Pancreas (tissue), 10 donors: ENCODE measurements around the gene MEGF11. TPM values are rescaled to one million over a fixed set of nuclear protein-coding genes. Genes with fewer than 3 reads are reported as not detected.

Experiments used
- ATAC-seq, 4 donors: fragments of 200-7000 bp; cut with Tn5 transposase; one replicate each; pipeline versions ENCODE4 v1.8.0 to v1.9.1; 2020; ENCODE audit warnings: mild to moderate bottlenecking in 4 of 4, moderate library complexity in 4 of 4
- DNase-seq, 6 donors: peaks; one replicate each; pipeline ENCODE4 v3.0.0-alpha.2; 2020
- FAIRE-seq: peaks from 2 replicates; lab custom pipeline; 2012; peaks lifted over from hg19 to GRCh38; lab: Jason Lieb, UNC
- H3K27ac ChIP-seq, 4 donors: fragments of 200-600 bp; sonication (generic); 1 replicate in 3 of 4; 2 replicates in 1 of 4; pipeline versions ENCODE4 v1.5.0 to v1.8.0; 2020
- H3K27me3 ChIP-seq, 4 donors: fragments of 200-600 bp; one replicate each; pipeline ENCODE4 v1.8.0; 2021
- H3K36me3 ChIP-seq, 3 donors: fragments of 200-600 bp; sonication (generic) in 1 of 3; one replicate each; pipeline versions ENCODE4 v1.5.0 to v1.8.0; 2020 to 2021
- H3K4me1 ChIP-seq, 3 donors: fragments of 200-600 bp; one replicate each; pipeline ENCODE4 v1.8.0; 2021
- H3K4me3 ChIP-seq, 4 donors: fragments of 200-600 bp; sonication (generic) in 2 of 4; one replicate each; pipeline versions ENCODE4 v1.5.0 to v1.8.0; 2020 to 2021
- H3K9me3 ChIP-seq, 4 donors: fragments of 200-600 bp; one replicate each; pipeline ENCODE4 v1.8.0; 2021
- CTCF ChIP-seq, 4 donors: fragments of 200-600 bp; sonication (generic) in 3 of 4; IDR thresholded peaks; one replicate each; pipeline versions ENCODE4 v1.5.0 to v1.8.0; 2021; ENCODE audit warnings: antibody characterized with exemption in 4 of 4
- WGBS, 2 donors: extraction: QIAGEN DNeasy Blood & Tissue Kit; methylation state at CpG; one replicate each; pipeline ENCODE4 v1.1.7; 2013; 5-methylcytosine and 5-hydroxymethylcytosine counted together
- intact Hi-C, 3 donors: fragments of 100-400 bp; cut with DNase I; formaldehyde crosslinking; loops; one replicate each; pipeline versions ENCODE4 v1.11.1 to v1.14.2; 2022
- microRNA-seq, 2 donors: library from miRNA; unstranded; fragments of <30 nt; microRNA quantifications; one replicate each; pipeline versions ENCODE4 to v1.1.0, GENCODE V29; 2019 to 2020
- polyA plus RNA-seq, 2 donors: library from polyadenylated mRNA; stranded (reverse); fragments of 200-250 nt; gene quantifications; one replicate each; pipeline ENCODE4 v1.2.3, GENCODE V29; 2013
- total RNA-seq, 6 donors: library from RNA; stranded (reverse); fragmentation: NEBNext Ultra II Directional in 4 of 6; extraction: Animal tissue kit (Norgen Biotek cat#: 25700) in 4 of 6; gene quantifications; one replicate each; pipeline versions ENCODE4 v1.2.1 to v1.2.4, GENCODE V29; 2021 to 2023
- donor health status: healthy with polysubstance abuse.
- donor health status: DM: no; HTN: no; CAD: no; lungs with moderate emphysema.
- donor health status: DM: no; HTN: no; CAD: no.
- donor health status: control.
- donor health status: control.
- donor health status: Bipolar disorder and iron deficiency.
- donor health status: DM: yes; HTN: yes; CAD: no.
- donor health status: DM: no; HTN: no; CAD: no.
- donor health status: DM: no; HTN: no; CAD: no.
- donor health status: DM: yes; HTN: yes; CAD: no.

Gene MEGF11
- total and polyA plus RNA-seq, 8 donors, result 0.19 to 0.87 (median 0.37) TPM

DNA sequence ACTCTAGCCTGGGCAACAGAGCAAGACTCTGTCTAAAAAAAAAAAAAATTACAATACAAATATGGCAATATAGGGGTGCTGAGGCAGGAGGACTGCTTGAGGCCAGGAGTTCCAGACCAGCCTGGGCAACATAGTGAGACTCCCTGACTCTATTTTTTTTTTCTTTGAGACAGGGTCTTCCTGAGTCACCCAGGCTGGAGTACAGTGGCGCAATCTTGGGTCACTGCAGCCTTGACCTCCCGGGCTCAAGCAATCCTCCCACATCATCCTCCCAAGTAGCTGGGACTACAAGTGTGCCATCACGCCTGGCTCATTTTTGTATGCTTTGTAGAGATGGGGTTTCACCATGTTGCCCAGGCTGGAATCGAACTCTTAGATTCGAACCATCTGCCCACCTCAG lies 401.6 kb downstream of the MEGF11 start:
- ATAC-seq (no peak), DNase-seq (no peak), FAIRE-seq (no peak)
- H3K36me3 ChIP-seq, result no peaks in the 10 kb centered on the region
- H3K4me1 ChIP-seq, result no peaks in the 10 kb centered on the region
- no peak for TF ChIP-seq CTCF (IDR thresholded peaks at IDR 0.05)
- H3K27ac ChIP-seq, result no peak overlapping the region
- WGBS, 2 donors, result 87 to 89% methylated on average over 5 of the region's 5 CpGs
- no peaks in the 10 kb centered on the region for H3K9me3 ChIP-seq
- H3K4me3 ChIP-seq, result no peak overlapping the region
- no peaks in the 10 kb centered on the region for H3K27me3 ChIP-seq
- intact Hi-C loops, result loop anchor here in 1 of 3 donors (10.0 kb wide), 1 partner anchor 207 kb away; no protein-coding TSS in a partner anchor

GRCh38 chr15:65847989-65848388 lies 405.6 kb downstream of the MEGF11 start:
- DNase-seq, result no peak
- H3K36me3 ChIP-seq, result no peaks in the 10 kb centered on the region
- no peak for FAIRE-seq
- no peak for ATAC-seq
- H3K9me3 ChIP-seq, result no peaks in the 10 kb centered on the region
- no peak overlapping the region for H3K4me3 ChIP-seq
- H3K27ac ChIP-seq, result no peak overlapping the region
- no peak for TF ChIP-seq CTCF (IDR thresholded peaks at IDR 0.05)
- no peaks in the 10 kb centered on the region for H3K27me3 ChIP-seq
- intact Hi-C loops, result no loop called here
- no peaks in the 10 kb centered on the region for H3K4me1 ChIP-seq

DNA sequence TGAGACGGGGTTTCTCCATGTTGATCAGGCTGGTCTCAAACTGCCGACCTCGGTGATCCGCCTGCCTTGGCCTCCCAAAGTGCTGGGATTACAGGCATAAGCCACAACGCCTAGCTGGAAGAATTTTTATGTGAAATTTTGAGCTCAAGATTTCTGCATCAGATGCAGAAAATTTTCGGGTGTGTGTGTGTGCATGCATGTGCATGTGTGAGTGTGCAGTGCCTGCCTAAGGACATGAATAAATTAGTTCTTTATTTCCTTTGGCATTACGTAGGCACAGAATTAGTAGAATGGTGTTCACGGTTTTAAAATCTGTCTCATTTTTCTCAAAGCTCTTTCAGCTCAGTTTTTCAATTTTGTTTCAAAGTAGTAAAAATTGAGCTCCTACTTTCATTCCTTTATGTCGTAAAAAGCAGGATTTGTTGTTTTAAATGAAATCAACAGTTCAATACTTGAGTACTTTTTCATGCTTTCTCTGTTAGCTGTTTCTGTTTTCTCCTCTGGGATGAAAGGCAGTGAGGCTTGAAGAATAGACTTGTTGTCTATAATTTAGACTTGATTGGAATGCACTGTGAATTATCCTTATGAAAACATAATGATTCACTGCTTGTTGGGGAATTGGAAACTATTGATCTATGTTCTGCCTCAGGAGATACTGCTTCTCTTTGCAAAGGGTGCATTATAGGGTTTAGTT lies 407.6 kb downstream of the MEGF11 start:
- no peaks in the 10 kb centered on the region for H3K9me3 ChIP-seq
- no peaks in the 10 kb centered on the region for H3K27me3 ChIP-seq
- no peak overlapping the region for H3K27ac ChIP-seq
- no peak overlapping the region for H3K4me3 ChIP-seq
- TF ChIP-seq CTCF (IDR thresholded peaks at IDR 0.05), result no peak
- no peak for ATAC-seq
- WGBS, 2 donors, result 72 to 81% methylated on average over 9 of the region's 9 CpGs
- H3K4me1 ChIP-seq, result no peaks in the 10 kb centered on the region
- FAIRE-seq, result no peak
- no peak for DNase-seq
- intact Hi-C loops, result no loop called here
- H3K36me3 ChIP-seq, result no peaks in the 10 kb centered on the region

Small RNAs within 50 kb of the gene (microRNA-seq; reads per million reads assigned to microRNA genes)
- 0 reads per million in 2 donors for gene MIR4311

Other genes with a start within 250 kb of the MEGF11 start
- 10 to 100 TPM; 16.8 to 20.2 (median 18.7) TPM for gene DIS3L, start 39.8 kb upstream of the MEGF11 start, total RNA-seq
- 10 to 100 TPM in 1 of 2 donors, 1 to 10 TPM in 1; 8.3 to 16.2 TPM for gene DIS3L, start 39.8 kb upstream of the MEGF11 start, polyA plus RNA-seq
- gene TIPIN, start 102.9 kb upstream of the MEGF11 start, total RNA-seq, result 1 to 10 TPM; 2.5 to 4.6 (median 3.4) TPM
- gene TIPIN, start 102.9 kb upstream of the MEGF11 start, polyA plus RNA-seq, result 1 to 10 TPM; 2.8 to 5.2 TPM
- 10 to 100 TPM; 10.1 to 23.3 (median 16.4) TPM for gene MAP2K1, start 133.2 kb upstream of the MEGF11 start, total RNA-seq
- 10 to 100 TPM in 1 of 2 donors, 1 to 10 TPM in 1; 7.6 to 18.7 TPM for gene MAP2K1, start 133.2 kb upstream of the MEGF11 start, polyA plus RNA-seq
- 10 to 100 TPM in 3 of 6 donors, 1 to 10 TPM in 3; 9.0 to 15.1 (median 11.3) TPM for gene SNAPC5, start 244.0 kb upstream of the MEGF11 start, total RNA-seq
- 10 to 100 TPM; 20.5 to 21.6 TPM for gene SNAPC5, start 244.0 kb upstream of the MEGF11 start, polyA plus RNA-seq